GM12892 (cell line): ENCODE measurements around the gene PLOD1.

Experiments used
- POLR2A ChIP-seq: IDR thresholded peaks from 2 replicates; pipeline ENCODE4 v1.6.1; 2011; ENCODE audit warnings: low read depth, low read length, control low read depth
- POLR2AphosphoS5 ChIP-seq: IDR thresholded peaks from 2 replicates; pipeline ENCODE4 v1.6.1; 2011; ENCODE audit warnings: low read depth, low read length, control low read depth

DNA sequence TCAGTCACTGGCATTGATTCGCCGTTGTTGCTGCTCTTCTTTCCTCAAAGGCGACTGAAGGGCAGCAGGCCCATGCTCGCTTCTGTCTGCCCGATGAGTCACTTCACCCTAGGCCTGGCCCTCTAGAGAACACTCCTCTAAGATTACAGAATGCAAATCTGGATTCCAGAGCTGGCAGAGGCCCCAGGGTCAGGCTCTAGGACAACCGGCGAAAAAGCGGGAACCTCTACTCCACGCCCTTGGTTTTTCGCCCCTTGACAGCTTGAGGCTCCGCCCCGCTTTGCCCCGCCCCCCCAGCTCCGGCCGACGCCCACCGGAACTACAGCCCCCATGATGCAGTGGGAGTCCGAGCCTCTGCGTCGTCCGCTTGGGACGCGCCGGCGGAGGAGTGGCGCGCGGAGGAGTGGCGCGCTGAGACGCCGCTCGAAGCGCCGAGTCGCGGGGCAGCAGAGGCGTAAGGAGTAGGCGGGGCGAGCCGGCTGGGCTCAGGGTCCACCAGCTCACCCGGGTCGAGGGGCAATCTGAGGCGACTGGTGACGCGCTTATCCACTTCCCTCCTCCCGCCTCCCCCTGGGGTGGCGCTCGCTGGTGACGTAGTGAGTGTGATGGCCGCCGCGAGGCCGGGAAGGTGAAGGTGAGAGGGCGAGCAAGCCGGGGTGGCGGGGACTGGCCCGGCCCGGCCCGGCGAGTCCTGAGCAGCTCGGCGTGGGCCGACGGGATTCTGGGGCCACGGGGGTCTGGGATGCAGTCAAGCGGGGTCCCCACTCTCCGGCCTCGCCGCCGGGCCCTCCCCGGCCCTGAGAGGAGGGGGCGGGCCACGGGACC lies 45.5 kb downstream of the PLOD1 start, which contains the start of gene MFN2:
- peak; percentile 73; the same call in 1 of the 2 replicates for TF ChIP-seq POLR2A
- peak; percentile 70 for TF ChIP-seq POLR2AphosphoS5
